HCT116 (cell line): ENCODE measurements around the gene CNST. TPM values are rescaled to one million over a fixed set of nuclear protein-coding genes. Genes with fewer than 3 reads are reported as not detected.

Experiments
- ATAC-seq: fragments of 200-7000 bp; cut with Tn5 transposase; 2 replicates; pipeline ENCODE4 v1.9.1; 2020; ENCODE audit warnings: mild to moderate bottlenecking, moderate library complexity
- BruUV-seq: library from RNA; stranded (reverse); fragments of 400-500 nt; replicated peaks from 2 replicates; lab custom pipeline; 2021; lab: Mats Ljungman, UMichigan
- CTCF ChIA-PET: fragments of 300-600 bp; sonication (Branson Sonifier 250); formaldehyde crosslinking; loops from one replicate; lab custom pipeline; 2021; ENCODE audit warnings: antibody characterized with exemption; lab: Charles Lee
- POLR2A ChIA-PET: fragments of 300-600, 350-600 bp; sonication (Branson Sonifier 250); formaldehyde crosslinking; loops from one replicate; lab custom pipeline; 2021; ENCODE audit warnings: antibody characterized with exemption; lab: Charles Lee
- RAD21 ChIA-PET, 2 experiments: fragments of 300-600 bp; sonication (Branson Sonifier 250); formaldehyde crosslinking; loops; one replicate each; lab custom pipeline; 2023; ENCODE audit warnings: low total read pairs in 2 of 2; ENCODE audit not compliant: uncharacterized antibody in 2 of 2, unreplicated experiment in 2 of 2, low non-redundant PET in 1 of 2; lab: Charles Lee
- DNase-seq: peaks from one replicate; pipeline ENCODE4 v3.0.0-alpha.2; 2010; ENCODE audit warnings: low read depth, low spot score
- H2AFZ ChIP-seq: fragments of 200-600 bp; shearing (Covaris generic), sonication (generic); 2 replicates; pipeline ENCODE4 v1.6.1; 2017; ENCODE audit warnings: low read depth, mixed run types, mixed read lengths, antibody characterized with exemption, low read length; ENCODE audit not compliant: poor library complexity, severe bottlenecking
- H3K27ac ChIP-seq: 2 replicates; pipeline ENCODE4 v1.5.1; 2012; ENCODE audit warnings: low read depth, low read length
- H3K27me3 ChIP-seq: fragments of 200-600 bp; sonication (generic); 2 replicates; pipeline ENCODE4 v1.6.1; 2016; ENCODE audit warnings: mixed run types, low read length, mixed read lengths; ENCODE audit not compliant: insufficient read depth
- H3K36me3 ChIP-seq, 2 experiments: fragments of 200-500 bp in 1 of 2; fragments of 200-600 bp in 1 of 2; sonication (Bioruptor generic) in 1 of 2; sonication (generic) in 1 of 2; 2 replicates each; pipeline versions ENCODE4 v1.5.1 to v1.6.1; 2014 to 2016; ENCODE audit warnings: low read length in 2 of 2, inconsistent platforms in 1 of 2, mixed read lengths in 1 of 2, mixed run types in 1 of 2; ENCODE audit not compliant: insufficient read depth in 2 of 2, control insufficient read depth in 1 of 2
- H3K4me1 ChIP-seq, 2 experiments: fragments of 200-600 bp in 1 of 2; sonication (generic) in 1 of 2; 2 replicates each; pipeline versions ENCODE4 v1.5.1 to v1.6.1; 2012 to 2017; ENCODE audit warnings: low read length in 2 of 2, inconsistent platforms in 1 of 2, mild to moderate bottlenecking in 1 of 2, mixed read lengths in 1 of 2, mixed run types in 1 of 2, moderate library complexity in 1 of 2; ENCODE audit not compliant: insufficient read depth in 2 of 2, control insufficient read depth in 1 of 2
- H3K4me2 ChIP-seq: fragments of 200-600 bp; sonication (generic); 2 replicates; pipeline ENCODE4 v1.6.1; 2017; ENCODE audit warnings: mixed run types, low read length, mixed read lengths
- H3K4me3 ChIP-seq, 2 experiments: fragments of 200-600 bp in 1 of 2; sonication (generic) in 1 of 2; replicated peaks in 1 of 2; 2 replicates each; pipeline ENCODE4 v1.5.1; 2011 to 2016; ENCODE audit warnings: low read length in 2 of 2, control low read depth in 1 of 2, low read depth in 1 of 2, mild to moderate bottlenecking in 1 of 2, mixed read lengths in 1 of 2, mixed run types in 1 of 2
- H3K79me2 ChIP-seq: fragments of 200-600 bp; sonication (generic); 2 replicates; pipeline ENCODE4 v1.6.1; 2017; ENCODE audit warnings: mild to moderate bottlenecking, mixed run types, low read length, moderate library complexity, mixed read lengths; ENCODE audit not compliant: insufficient read depth
- H3K9ac ChIP-seq: fragments of 200-600 bp; sonication (generic); 2 replicates; pipeline ENCODE4 v1.6.1; 2016; ENCODE audit warnings: low read length, mixed read lengths
- H3K9me2 ChIP-seq: fragments of 200-600 bp; sonication (generic), shearing (Covaris generic); 2 replicates; pipeline ENCODE4 v1.6.1; 2017; ENCODE audit warnings: mixed run types, mild to moderate bottlenecking, moderate library complexity; ENCODE audit not compliant: insufficient read depth
- H3K9me3 ChIP-seq, 2 experiments: fragments of 200-500 bp in 1 of 2; fragments of 200-600 bp in 1 of 2; sonication (Bioruptor generic) in 1 of 2; sonication (generic) in 1 of 2; 2 replicates each; pipeline ENCODE4 v1.6.1; 2014 to 2017; ENCODE audit warnings: low read length in 2 of 2, mixed read lengths in 2 of 2, inconsistent platforms in 1 of 2, low read depth in 1 of 2, mild to moderate bottlenecking in 1 of 2, mixed run types in 1 of 2, moderate library complexity in 1 of 2; ENCODE audit not compliant: control insufficient read depth in 1 of 2, insufficient read depth in 1 of 2
- H4K20me1 ChIP-seq: fragments of 200-600 bp; sonication (generic), shearing (Covaris generic); 2 replicates; pipeline ENCODE4 v1.6.1; 2017; ENCODE audit warnings: mixed run types, mild to moderate bottlenecking, moderate library complexity; ENCODE audit not compliant: insufficient read depth
- ATF3 ChIP-seq: IDR thresholded peaks from 2 replicates; pipeline ENCODE4 v1.6.1; 2012
- CEBPB ChIP-seq: IDR thresholded peaks from 2 replicates; pipeline ENCODE4 v1.6.1; 2012; ENCODE audit warnings: low read depth
- EGR1 ChIP-seq: IDR thresholded peaks from 2 replicates; pipeline ENCODE4 v1.6.1; 2012; ENCODE audit warnings: low read depth
- ELF1 ChIP-seq: IDR thresholded peaks from 2 replicates; pipeline ENCODE4 v1.6.1; 2012; ENCODE audit warnings: low read depth, borderline replicate concordance
- EZH2 ChIP-seq: fragments of 200-600 bp; sonication (generic); IDR thresholded peaks from 2 replicates; pipeline ENCODE4 v1.6.1; 2017; ENCODE audit warnings: antibody characterized with exemption, mixed run types
- EZH2phosphoT487 ChIP-seq: fragments of 200-600 bp; IDR thresholded peaks from 2 replicates; pipeline ENCODE4 v1.6.1; 2018; ENCODE audit warnings: antibody characterized with exemption, borderline replicate concordance
- FOSL1 ChIP-seq: IDR thresholded peaks from 2 replicates; pipeline ENCODE4 v1.6.1; 2012; ENCODE audit warnings: low read depth
- JUND ChIP-seq: IDR thresholded peaks from 2 replicates; pipeline ENCODE4 v1.6.1; 2012
- MAX ChIP-seq: IDR thresholded peaks from 2 replicates; pipeline ENCODE4 v1.6.1; 2012
- POLR2A ChIP-seq: IDR thresholded peaks from 2 replicates; pipeline ENCODE4 v1.7.0; 2011; ENCODE audit warnings: borderline replicate concordance; ENCODE audit not compliant: insufficient read depth, insufficient read length; ENCODE audit errors: extremely low read depth
- RAD21 ChIP-seq: IDR thresholded peaks from 2 replicates; pipeline ENCODE4 v1.6.1; 2012; ENCODE audit warnings: low read depth, mild to moderate bottlenecking
- SIN3A ChIP-seq: IDR thresholded peaks from 2 replicates; pipeline ENCODE4 v1.6.1; 2012; ENCODE audit warnings: low read depth
- SP1 ChIP-seq: IDR thresholded peaks from 2 replicates; pipeline ENCODE4 v1.6.1; 2012; ENCODE audit warnings: low read depth
- YY1 ChIP-seq: IDR thresholded peaks from 2 replicates; pipeline ENCODE4 v1.6.1; 2011; ENCODE audit warnings: low read length, low read depth, moderate library complexity, mild to moderate bottlenecking; ENCODE audit not compliant: insufficient replicate concordance; ENCODE audit errors: extremely low read depth
- ZBTB33 ChIP-seq: IDR thresholded peaks from 2 replicates; pipeline ENCODE4 v1.6.1; 2011; ENCODE audit warnings: mild to moderate bottlenecking, low read length, moderate library complexity; ENCODE audit not compliant: insufficient replicate concordance; ENCODE audit errors: extremely low read depth
- ZFX ChIP-seq: fragments of 450-650 bp; IDR thresholded peaks from 2 replicates; pipeline ENCODE4 v1.6.1; 2017
- ZNF274 ChIP-seq: fragments of 200-500 bp; sonication (Bioruptor generic); IDR thresholded peaks from 2 replicates; pipeline ENCODE4 v1.6.1; 2014; ENCODE audit warnings: mild to moderate bottlenecking, low read depth, low read length, inconsistent platforms
- intact Hi-C: fragments of 100-400 bp; cut with micrococcal nuclease; formaldehyde crosslinking; loops from 2 replicates; pipeline ENCODE4 v1.10.0; 2022
- total RNA-seq: library from RNA; stranded (reverse); gene quantifications from one replicate; pipeline ENCODE4 v1.2.1, GENCODE V29; 2021; ENCODE audit not compliant: unreplicated experiment
- TF ChIP-seq, protein P1 (sequence below): IDR thresholded peaks from 2 replicates; pipeline ENCODE4 v1.6.1; 2012; ENCODE audit warnings: low read depth

Gene CNST
- total RNA-seq, 1 experiment from 2014 or later, result 13.5 TPM

GRCh38 chr1:246582301-246583055 is 16.2 kb downstream of the CNST start (continued):
- TF ChIP-seq ZBTB33, result no peak
- TF ChIP-seq, protein P1, sequence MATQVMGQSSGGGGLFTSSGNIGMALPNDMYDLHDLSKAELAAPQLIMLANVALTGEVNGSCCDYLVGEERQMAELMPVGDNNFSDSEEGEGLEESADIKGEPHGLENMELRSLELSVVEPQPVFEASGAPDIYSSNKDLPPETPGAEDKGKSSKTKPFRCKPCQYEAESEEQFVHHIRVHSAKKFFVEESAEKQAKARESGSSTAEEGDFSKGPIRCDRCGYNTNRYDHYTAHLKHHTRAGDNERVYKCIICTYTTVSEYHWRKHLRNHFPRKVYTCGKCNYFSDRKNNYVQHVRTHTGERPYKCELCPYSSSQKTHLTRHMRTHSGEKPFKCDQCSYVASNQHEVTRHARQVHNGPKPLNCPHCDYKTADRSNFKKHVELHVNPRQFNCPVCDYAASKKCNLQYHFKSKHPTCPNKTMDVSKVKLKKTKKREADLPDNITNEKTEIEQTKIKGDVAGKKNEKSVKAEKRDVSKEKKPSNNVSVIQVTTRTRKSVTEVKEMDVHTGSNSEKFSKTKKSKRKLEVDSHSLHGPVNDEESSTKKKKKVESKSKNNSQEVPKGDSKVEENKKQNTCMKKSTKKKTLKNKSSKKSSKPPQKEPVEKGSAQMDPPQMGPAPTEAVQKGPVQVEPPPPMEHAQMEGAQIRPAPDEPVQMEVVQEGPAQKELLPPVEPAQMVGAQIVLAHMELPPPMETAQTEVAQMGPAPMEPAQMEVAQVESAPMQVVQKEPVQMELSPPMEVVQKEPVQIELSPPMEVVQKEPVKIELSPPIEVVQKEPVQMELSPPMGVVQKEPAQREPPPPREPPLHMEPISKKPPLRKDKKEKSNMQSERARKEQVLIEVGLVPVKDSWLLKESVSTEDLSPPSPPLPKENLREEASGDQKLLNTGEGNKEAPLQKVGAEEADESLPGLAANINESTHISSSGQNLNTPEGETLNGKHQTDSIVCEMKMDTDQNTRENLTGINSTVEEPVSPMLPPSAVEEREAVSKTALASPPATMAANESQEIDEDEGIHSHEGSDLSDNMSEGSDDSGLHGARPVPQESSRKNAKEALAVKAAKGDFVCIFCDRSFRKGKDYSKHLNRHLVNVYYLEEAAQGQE, result no peak
- no peak for TF ChIP-seq FOSL1

GRCh38 chr1:246583056-246583440 is 16.8 kb downstream of the CNST start:
- H3K36me3 ChIP-seq, result no peaks in the 10 kb centered on the region
- no peaks in the 10 kb centered on the region for H3K27me3 ChIP-seq
- intact Hi-C loops, result no loop called here
- no peaks in the 10 kb centered on the region for H3K9me2 ChIP-seq
- no peak for TF ChIP-seq YY1
- TF ChIP-seq SP1, result no peak
- TF ChIP-seq ZBTB33, result no peak
- TF ChIP-seq EZH2phosphoT487, result no peak
- no peak for TF ChIP-seq JUND
- no peak for TF ChIP-seq ZFX
- TF ChIP-seq EGR1, result no peak
- no peak for TF ChIP-seq FOSL1
- TF ChIP-seq SIN3A, result no peak
- no peak for TF ChIP-seq POLR2A
- no peak for TF ChIP-seq CEBPB
- no peak for TF ChIP-seq ATF3
- TF ChIP-seq MAX, result no peak
- no peak for TF ChIP-seq ELF1
- TF ChIP-seq ZNF274, result no peak
- TF ChIP-seq EZH2, result no peak
- no peak for TF ChIP-seq RAD21
- ATAC-seq (no peak), DNase-seq (no peak)
- H3K4me2 ChIP-seq, result no peak overlapping the region
- no TSS peak for BruUV-seq
- no peak overlapping the region for H3K9ac ChIP-seq
- H3K4me1 ChIP-seq, result no peaks in the 10 kb centered on the region
- peaks cover 25% of the 10 kb centered on the region for H3K79me2 ChIP-seq
- ChIA-PET POLR2A (no interaction called here), CTCF (no interaction called here), RAD21 (no interaction called here)
- no peaks in the 10 kb centered on the region for H4K20me1 ChIP-seq
- no peak overlapping the region for H2AFZ ChIP-seq
- H3K27ac ChIP-seq, result no peak overlapping the region
- no peak overlapping the region for H3K4me3 ChIP-seq
- no peaks in the 10 kb centered on the region for H3K9me3 ChIP-seq
